Neuronal stem cell (in vitro differentiated cells): ENCODE measurements around the gene CAST.
A peak's percentile ranks its signal among the peaks of the same experiment; 100 is the strongest.

Experiments used
- DNase-seq: peaks from one replicate; pipeline ENCODE4 v3.0.0-alpha.2; 2013; ENCODE audit warnings: low spot score
- H2AFZ ChIP-seq: one replicate; pipeline ENCODE4 v1.6.1; 2013; ENCODE audit warnings: mild to moderate bottlenecking, low read length, inconsistent platforms
- H2AK5ac ChIP-seq: 2 replicates; pipeline ENCODE4 v1.6.1; 2013; ENCODE audit warnings: low read depth, mild to moderate bottlenecking, inconsistent platforms, low read length, moderate library complexity, mixed read lengths
- H2BK120ac ChIP-seq: 2 replicates; pipeline ENCODE4 v1.6.1; 2013; ENCODE audit warnings: low read depth, mild to moderate bottlenecking, inconsistent platforms, low read length, moderate library complexity, mixed read lengths
- H2BK12ac ChIP-seq: one replicate; pipeline ENCODE4 v1.6.1; 2013; ENCODE audit warnings: low read length, inconsistent platforms
- H2BK15ac ChIP-seq: 2 replicates; pipeline ENCODE4 v1.6.1; 2013; ENCODE audit warnings: mild to moderate bottlenecking, low read length, inconsistent platforms, mixed read lengths
- H2BK5ac ChIP-seq: one replicate; pipeline ENCODE4 v1.6.1; 2013; ENCODE audit warnings: inconsistent platforms, mild to moderate bottlenecking, low read length, moderate library complexity
- H3K14ac ChIP-seq: one replicate; pipeline ENCODE4 v1.6.1; 2013; ENCODE audit warnings: low read length, inconsistent platforms
- H3K18ac ChIP-seq: 2 replicates; pipeline ENCODE4 v1.6.1; 2013; ENCODE audit warnings: low read length, inconsistent platforms
- H3K23ac ChIP-seq: 2 replicates; pipeline ENCODE4 v1.6.1; 2013; ENCODE audit warnings: low read depth, mild to moderate bottlenecking, mixed read lengths, low read length, inconsistent platforms; ENCODE audit not compliant: poor library complexity
- H3K27ac ChIP-seq: replicated peaks from 3 replicates; pipeline ENCODE4 v1.5.1; 2013; ENCODE audit warnings: low read length, inconsistent platforms
- H3K27me3 ChIP-seq, 3 experiments: 2 replicates each; pipeline ENCODE4 v1.6.1; 2013; ENCODE audit warnings: low read length in 3 of 3, mild to moderate bottlenecking in 2 of 3, inconsistent platforms in 1 of 3, low read depth in 1 of 3, mixed read lengths in 1 of 3, moderate library complexity in 1 of 3; ENCODE audit not compliant: control insufficient read depth in 3 of 3, insufficient read depth in 3 of 3
- H3K36me3 ChIP-seq, 2 donors: replicated peaks in 1 of 2; 2 replicates each; pipeline ENCODE4 v1.6.1; 2013; ENCODE audit warnings: low read length in 2 of 2; ENCODE audit not compliant: control insufficient read depth in 2 of 2, insufficient read depth in 2 of 2
- H3K4ac ChIP-seq: 2 replicates; pipeline ENCODE4 v1.6.1; 2013; ENCODE audit warnings: inconsistent platforms, mild to moderate bottlenecking, low read length, moderate library complexity
- H3K4me1 ChIP-seq, 2 donors: 1 replicate in 1 of 2; 2 replicates in 1 of 2; pipeline ENCODE4 v1.6.1; 2013; ENCODE audit warnings: low read length in 2 of 2, low read depth in 1 of 2; ENCODE audit not compliant: control insufficient read depth in 2 of 2, insufficient read depth in 1 of 2
- H3K4me2 ChIP-seq: one replicate; pipeline ENCODE4 v1.6.1; 2013; ENCODE audit warnings: mild to moderate bottlenecking, low read length, inconsistent platforms; ENCODE audit not compliant: insufficient read depth, poor library complexity, severe bottlenecking
- H3K4me3 ChIP-seq, 2 donors: 2 replicates each; pipeline ENCODE4 v1.5.1; 2013; ENCODE audit warnings: low read length in 2 of 2, mild to moderate bottlenecking in 2 of 2, inconsistent platforms in 1 of 2, moderate library complexity in 1 of 2
- H3K79me1 ChIP-seq: one replicate; pipeline ENCODE4 v1.6.1; 2013; ENCODE audit warnings: low read depth, mild to moderate bottlenecking, inconsistent platforms, low read length, moderate library complexity
- H3K9ac ChIP-seq: one replicate; pipeline ENCODE4 v1.6.1; 2013; ENCODE audit warnings: mild to moderate bottlenecking, low read depth, low read length, inconsistent platforms; ENCODE audit not compliant: poor library complexity
- H3K9me3 ChIP-seq, 2 donors: replicated peaks in 1 of 2; 2 replicates each; pipeline versions ENCODE3 to v1.6.1; 2013; ENCODE audit warnings: low read length in 2 of 2, mild to moderate bottlenecking in 2 of 2, inconsistent platforms in 1 of 2, low read depth in 1 of 2, mixed read lengths in 1 of 2, moderate library complexity in 1 of 2; ENCODE audit not compliant: control insufficient read depth in 2 of 2, insufficient read depth in 1 of 2
- H4K8ac ChIP-seq: one replicate; pipeline ENCODE4 v1.6.1; 2013; ENCODE audit warnings: low read depth, mild to moderate bottlenecking, inconsistent platforms, low read length, moderate library complexity
- H4K91ac ChIP-seq: one replicate; pipeline ENCODE4 v1.6.1; 2013; ENCODE audit warnings: low read length, low read depth, mild to moderate bottlenecking, inconsistent platforms; ENCODE audit not compliant: poor library complexity
- WGBS, 2 donors: extraction: QIAGEN DNeasy Blood & Tissue Kit; methylation state at CpG; one replicate each; pipeline ENCODE4 v1.1.7; 2013; ENCODE audit warnings: missing lambda C conversion rate in 2 of 2, mixed read lengths in 1 of 2; ENCODE audit not compliant: insufficient read length in 2 of 2, insufficient replicate concordance in 1 of 2; ENCODE audit errors: extremely low coverage in 2 of 2; 5-methylcytosine and 5-hydroxymethylcytosine counted together

The CAST gene

GRCh38 chr5:96662725-96663518 lies 746 bp downstream of the CAST start:
- H2BK12ac ChIP-seq = peak overlapping the region; percentile 63
- no peak overlapping the region for H3K23ac ChIP-seq
- peak overlapping the region; percentile 99 for H3K4me2 ChIP-seq
- peak; percentile 76 for DNase-seq
- no peak overlapping the region for H2AK5ac ChIP-seq
- no CpG with 5 or more reads among the region's 60 CpGs for WGBS, 2 donors
- no peaks in the 10 kb centered on the region for H3K36me3 ChIP-seq
- H4K8ac ChIP-seq = no peak overlapping the region
- peak overlapping the region; percentile 87 for H3K9ac ChIP-seq
- H4K91ac ChIP-seq = no peak overlapping the region
- H3K79me1 ChIP-seq = peaks cover under 1% of the 10 kb centered on the region
- peak overlapping the region; percentile 73 for H2BK15ac ChIP-seq
- no peak overlapping the region for H2BK120ac ChIP-seq
- peak overlapping the region; percentile 92 for H3K18ac ChIP-seq
- H3K27me3 ChIP-seq = peaks cover 0 to 15% (median 11%) of the 10 kb centered on the region in 3 experiments
- H3K14ac ChIP-seq = no peak overlapping the region
- no peak overlapping the region for H3K27ac ChIP-seq
- H3K9me3 ChIP-seq = no peaks in the 10 kb centered on the region
- peak overlapping the region; percentile 33 for H2BK5ac ChIP-seq
- peaks cover 3 to 11% of the 10 kb centered on the region in 2 donors for H3K4me1 ChIP-seq
- peak overlapping the region; percentile 76 to 97 for H3K4me3 ChIP-seq
- peak overlapping the region; percentile 96 for H2AFZ ChIP-seq
- no peak overlapping the region for H3K4ac ChIP-seq

GRCh38 chr5:96663608-96664007 lies 1.4 kb downstream of the CAST start:
- Histone ChIP-seq H3K9me3 (no peaks in the 10 kb centered on the region), H3K36me3 (no peaks in the 10 kb centered on the region), H3K18ac (no peak overlapping the region), H2AK5ac (no peak overlapping the region), H3K79me1 (peaks cover 1% of the 10 kb centered on the region), H3K27me3 (peaks cover 0 to 15% (median 11%) of the 10 kb centered on the region in 3 experiments), H4K8ac (no peak overlapping the region), H2BK15ac (no peak overlapping the region), H3K4me1 (peaks cover 3 to 5% of the 10 kb centered on the region in 2 donors), H3K27ac (no peak overlapping the region), H3K23ac (no peak overlapping the region), H2BK5ac (no peak overlapping the region), H3K9ac (no peak overlapping the region), H2BK12ac (no peak overlapping the region), H4K91ac (no peak overlapping the region), H3K14ac (no peak overlapping the region), H3K4me2 (peak overlapping the region; percentile 99), H3K4me3 (peak overlapping the region in 1 of 2 donors; percentile 76), H3K4ac (no peak overlapping the region), H2BK120ac (no peak overlapping the region), H2AFZ (peak overlapping the region; percentile 96)
- DNase-seq = no peak
- no CpG with 5 or more reads among the region's 6 CpGs for WGBS, 2 donors

- Histone ChIP-seq H3K4ac (no peak overlapping the region), H2BK5ac (no peak overlapping the region), H2BK12ac (no peak overlapping the region), H3K27ac (no peak overlapping the region), H3K9ac (no peak overlapping the region), H2BK15ac (no peak overlapping the region), H3K4me3 (no peak overlapping the region), H3K9me3 (no peaks in the 10 kb centered on the region), H3K4me2 (no peak overlapping the region), H4K91ac (no peak overlapping the region), H2AFZ (no peak overlapping the region), H2BK120ac (no peak overlapping the region), H3K79me1 (peaks cover 1% of the 10 kb centered on the region), H4K8ac (no peak overlapping the region), H3K27me3 (peaks cover 0 to 15% (median 10%) of the 10 kb centered on the region in 3 experiments), H3K18ac (no peak overlapping the region), H2AK5ac (no peak overlapping the region), H3K23ac (no peak overlapping the region), H3K4me1 (peaks cover 3% of the 10 kb centered on the region in 2 donors), H3K14ac (no peak overlapping the region), H3K36me3 (no peaks in the 10 kb centered on the region)
- no peak for DNase-seq
These were observed 2.5 kb downstream of the CAST start for GRCh38 chr5:96664669-96665068.

- H2AK5ac ChIP-seq = no peak overlapping the region
- no peak overlapping the region for H3K4ac ChIP-seq
- no peak overlapping the region for H4K91ac ChIP-seq
- peaks cover 0 to under 1% (median 0%) of the 10 kb centered on the region in 3 experiments for H3K27me3 ChIP-seq
- H3K9ac ChIP-seq = no peak overlapping the region
- H3K4me3 ChIP-seq = no peak overlapping the region
- H2BK5ac ChIP-seq = no peak overlapping the region
- no peak overlapping the region for H2BK12ac ChIP-seq
- H3K4me2 ChIP-seq = no peak overlapping the region
- H2BK120ac ChIP-seq = no peak overlapping the region
- no peak overlapping the region for H3K23ac ChIP-seq
- no peak overlapping the region for H3K27ac ChIP-seq
- H3K9me3 ChIP-seq = no peaks in the 10 kb centered on the region
- H3K36me3 ChIP-seq = no peaks in the 10 kb centered on the region
- DNase-seq = no peak
- H4K8ac ChIP-seq = no peak overlapping the region
- H3K18ac ChIP-seq = no peak overlapping the region
- H3K14ac ChIP-seq = no peak overlapping the region
- no CpG with 5 or more reads among the region's 2 CpGs for WGBS, 2 donors
- no peak overlapping the region for H2AFZ ChIP-seq
- no peaks in the 10 kb centered on the region for H3K4me1 ChIP-seq
- H2BK15ac ChIP-seq = no peak overlapping the region
- peaks cover 1% of the 10 kb centered on the region for H3K79me1 ChIP-seq
These were observed 6.5 kb downstream of the CAST start for GRCh38 chr5:96668725-96669124.
